A204.1 (cell line): ENCODE results near the gene OPN4.

Experiments used
- FAIRE-seq: peaks from 2 replicates; lab custom pipeline; 2012; peaks lifted over from hg19 to GRCh38; lab: Jason Lieb, UNC

The OPN4 gene

GRCh38 chr10:86662186-86663045 is 8.1 kb downstream of the OPN4 start:
- FAIRE-seq: no peak

- FAIRE-seq: no peak
Observed at GRCh38 chr10:86663046-86663345, 8.6 kb downstream of the OPN4 start.

GRCh38 chr10:86663576-86664339 is 9.4 kb downstream of the OPN4 start:
- FAIRE-seq: no peak

- no peak for FAIRE-seq
Observed at GRCh38 chr10:86664341-86665217, 10.2 kb downstream of the OPN4 start.

GRCh38 chr10:86665218-86665607 is 10.9 kb downstream of the OPN4 start:
- FAIRE-seq: no peak

DNA sequence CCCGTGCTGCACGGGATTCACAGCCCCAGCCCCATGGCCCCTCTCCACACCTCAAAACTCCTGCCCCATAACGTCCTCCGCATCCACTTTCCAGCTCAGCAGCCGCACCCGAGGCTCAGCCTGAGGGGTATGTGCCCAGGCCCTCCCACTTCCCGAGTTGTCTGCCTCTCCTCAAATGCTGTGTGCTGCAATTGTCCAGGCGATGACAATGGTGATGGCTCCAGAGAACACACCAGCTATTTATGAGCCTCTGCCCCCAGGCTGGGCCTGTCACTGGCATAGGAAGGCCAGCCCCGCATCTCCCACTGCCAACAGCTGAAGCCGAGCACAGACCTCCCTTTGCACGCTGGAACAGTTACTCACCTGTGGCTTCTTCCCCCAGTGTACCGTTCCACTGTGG is 11.5 kb downstream of the OPN4 start:
- FAIRE-seq: no peak

DNA sequence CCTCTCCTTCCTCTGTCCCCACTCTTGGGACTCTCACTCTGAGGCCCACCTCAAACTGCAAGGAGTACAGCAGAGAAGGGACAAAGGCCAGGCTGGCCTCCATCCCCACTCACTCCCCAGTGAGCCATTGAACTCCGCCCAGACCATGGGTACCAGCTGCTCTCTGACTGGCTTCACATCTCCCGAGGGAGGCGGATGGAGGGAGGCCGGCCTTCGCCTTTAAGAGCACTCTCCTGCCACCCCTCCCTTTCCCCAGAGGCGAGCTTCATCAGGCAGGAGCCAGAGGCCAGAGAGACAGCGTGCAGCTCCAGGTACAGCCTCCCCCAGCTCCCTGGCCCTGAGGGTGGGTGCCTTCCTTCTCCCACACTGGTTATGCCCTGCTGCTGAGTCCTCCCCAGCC is 12.2 kb downstream of the OPN4 start:
- no peak for FAIRE-seq

DNA sequence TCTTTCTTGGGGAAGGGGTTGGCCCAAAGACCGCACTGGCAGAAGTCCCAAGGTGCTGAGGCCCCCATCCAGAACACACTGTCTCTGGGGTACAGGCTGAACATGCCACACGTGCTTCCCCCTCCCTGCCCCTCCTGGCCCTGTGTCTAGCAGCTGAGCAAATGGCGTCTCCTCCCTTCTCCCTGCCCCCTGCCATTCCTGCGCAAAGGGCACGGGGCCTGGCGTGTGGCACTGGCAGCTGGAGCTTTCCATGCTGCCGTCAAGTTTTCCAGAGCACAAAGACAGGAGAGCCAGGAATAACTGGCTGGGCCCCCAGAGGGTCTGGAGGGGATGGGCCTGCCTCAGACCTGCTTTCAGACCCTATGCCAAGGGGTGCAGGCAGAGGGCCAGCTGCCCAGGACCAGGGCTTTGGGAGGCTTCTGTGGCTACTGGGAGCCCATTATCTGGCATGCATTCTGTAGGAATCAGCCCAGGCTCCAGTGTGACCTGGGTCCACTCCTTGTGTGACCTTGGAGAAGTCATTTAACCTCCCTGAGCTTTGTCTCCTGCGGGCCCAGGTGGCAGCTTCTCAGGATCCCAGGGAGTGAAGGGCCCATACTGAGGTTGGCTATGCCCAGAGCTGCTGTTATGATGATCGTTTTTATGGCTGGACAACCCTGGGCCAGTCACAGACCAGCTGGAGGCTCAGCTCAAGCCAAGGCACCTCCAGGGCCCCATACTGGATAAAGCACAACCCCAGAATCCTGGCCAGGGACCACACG is 13.3 kb downstream of the OPN4 start:
- FAIRE-seq: no peak

DNA sequence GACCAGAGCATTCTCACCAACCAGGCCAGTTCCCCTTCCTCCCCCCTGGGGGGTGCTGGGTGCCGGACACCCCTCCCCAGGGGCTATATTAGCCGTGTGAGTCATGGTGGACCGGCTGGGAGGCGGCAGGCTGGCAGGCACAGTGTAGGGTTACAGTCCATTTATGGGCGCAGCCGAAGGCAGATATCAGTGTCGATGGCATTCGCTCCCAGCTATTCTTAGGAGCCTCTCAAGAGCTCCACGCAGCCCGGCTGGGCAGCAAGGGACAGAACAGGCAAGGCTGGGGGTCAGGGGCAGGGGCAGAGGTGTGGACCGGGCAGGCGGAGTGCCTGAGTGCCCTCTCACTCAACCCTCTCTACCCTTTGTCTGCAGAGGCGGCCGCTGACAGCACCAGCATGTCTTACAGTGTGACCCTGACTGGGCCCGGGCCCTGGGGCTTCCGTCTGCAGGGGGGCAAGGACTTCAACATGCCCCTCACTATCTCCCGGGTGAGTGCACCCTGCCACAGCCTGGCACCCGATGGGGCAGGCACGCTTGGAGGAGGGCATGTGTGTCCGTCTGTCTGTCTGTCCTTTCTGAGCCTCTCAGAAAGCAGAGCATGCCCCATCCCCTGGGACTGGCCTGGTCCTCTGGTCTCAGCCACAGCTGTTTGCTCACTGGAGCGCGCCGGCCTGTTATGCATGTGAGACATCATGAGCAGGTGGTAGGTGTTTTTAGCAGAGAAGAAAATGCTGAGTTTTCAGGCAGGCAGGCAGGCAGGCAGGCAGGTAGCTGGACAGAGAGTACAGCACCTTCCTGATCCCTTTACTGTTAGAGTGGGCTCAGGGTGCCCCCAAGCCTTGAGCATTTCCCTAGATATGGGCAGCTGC is 14.2 kb downstream of the OPN4 start, which contains the start of gene LDB3:
Gene LDB3, plus strand, starts transcription at position 215 of the 869 bp plus-strand sequence. Its CDS starts 181 bp downstream, at position 396.
- FAIRE-seq: no peak

GRCh38 chr10:86670290-86670811 is 16.0 kb downstream of the OPN4 start:
- FAIRE-seq: no peak

GRCh38 chr10:86670876-86671275 is 16.5 kb downstream of the OPN4 start:
- no peak for FAIRE-seq

DNA sequence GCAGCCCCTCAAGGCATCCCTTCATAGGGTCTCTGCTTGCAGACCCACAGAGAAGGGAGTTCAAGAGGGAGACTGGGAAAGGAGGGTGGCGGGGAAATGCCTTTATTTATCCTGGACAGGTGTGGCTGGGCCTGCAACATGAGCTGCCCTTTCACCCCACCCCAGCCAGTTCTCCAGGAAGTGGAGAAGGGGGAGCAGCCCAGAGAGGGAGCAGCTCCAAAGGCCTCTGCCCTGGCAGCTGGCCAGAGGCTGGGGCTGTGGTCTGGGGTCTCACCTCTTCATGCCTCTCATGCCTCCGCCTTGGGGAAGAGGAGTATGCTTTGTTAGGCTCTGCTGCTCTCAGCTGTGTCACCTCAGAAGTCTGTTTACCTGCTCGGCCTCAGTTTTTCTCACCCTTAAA is 17.1 kb downstream of the OPN4 start:
- no peak for FAIRE-seq

DNA sequence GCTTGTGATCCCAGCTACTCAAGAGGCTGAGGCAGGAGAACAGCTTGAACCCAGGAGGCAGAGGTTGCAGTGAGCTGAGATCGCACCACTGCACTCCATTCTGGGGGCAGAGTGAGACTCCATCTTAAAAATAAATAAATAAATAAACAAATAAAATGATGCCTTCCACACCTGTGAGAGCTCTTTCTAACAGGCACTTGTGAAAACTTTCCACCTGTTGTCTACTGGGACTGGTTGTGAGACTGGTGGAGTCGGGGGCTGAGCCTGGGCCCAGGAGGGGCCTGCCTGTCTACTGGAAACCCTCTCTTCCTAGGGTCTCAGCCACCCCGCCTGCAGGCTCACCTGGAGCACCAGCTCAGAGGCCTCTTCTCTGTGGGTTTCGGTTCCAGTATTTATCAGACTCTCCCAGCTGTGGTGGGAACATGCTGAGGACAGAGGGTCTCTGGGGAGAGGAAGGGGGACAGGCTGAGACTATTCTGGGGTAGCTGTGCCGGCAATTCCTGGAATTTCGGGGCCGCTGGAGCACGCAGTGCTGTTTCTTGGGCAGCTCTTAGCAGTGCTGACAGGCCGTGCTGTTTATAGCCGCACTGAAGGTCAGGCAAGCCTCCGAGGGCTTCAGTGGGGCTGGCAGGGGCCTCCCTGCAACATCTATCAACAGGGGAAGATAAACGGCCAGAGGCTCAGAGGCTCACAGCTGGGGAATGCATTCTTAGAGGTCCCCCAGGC is 17.8 kb downstream of the OPN4 start:
- FAIRE-seq: no peak

- FAIRE-seq: no peak
Observed at GRCh38 chr10:86673216-86673826, 19.0 kb downstream of the OPN4 start.

DNA sequence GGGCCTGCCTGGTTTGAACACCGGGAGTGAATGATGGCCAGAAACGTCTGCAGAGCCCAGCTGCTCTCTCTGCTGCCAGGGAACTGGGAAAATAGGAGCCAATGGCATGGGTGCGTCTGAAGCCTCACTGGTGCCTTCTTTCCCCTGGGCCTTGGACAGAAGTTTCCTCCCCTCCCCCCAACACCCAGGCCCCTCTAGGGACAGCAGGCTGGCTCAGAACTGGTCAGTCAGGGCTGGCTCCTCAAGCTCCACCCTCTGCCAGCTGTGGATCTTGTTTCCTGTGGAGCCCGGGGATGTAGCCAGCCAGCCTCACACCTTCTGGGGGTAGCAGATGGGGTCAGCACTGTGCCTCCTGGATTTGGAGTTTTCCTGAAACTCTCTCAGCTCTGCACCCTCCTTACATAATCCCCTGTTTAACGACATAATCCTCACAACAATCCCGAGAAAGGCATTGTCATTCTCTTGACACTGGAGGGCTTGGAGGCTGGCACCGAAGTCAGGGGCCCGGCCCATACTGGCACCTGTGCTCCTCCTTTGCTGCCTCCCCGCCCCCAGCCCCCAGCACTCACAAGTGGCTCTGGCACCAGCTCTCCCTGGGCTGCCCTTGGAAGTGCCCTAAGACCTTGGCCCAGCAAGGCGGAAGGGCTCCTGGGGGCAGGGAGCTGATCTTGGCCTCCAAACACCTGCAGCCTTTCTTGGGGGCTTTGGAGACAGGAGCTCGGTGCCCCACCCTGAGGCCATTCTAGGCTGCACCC is 19.7 kb downstream of the OPN4 start:
- no peak for FAIRE-seq

- no peak for FAIRE-seq
Observed at GRCh38 chr10:86674912-86675311, 20.6 kb downstream of the OPN4 start.

DNA sequence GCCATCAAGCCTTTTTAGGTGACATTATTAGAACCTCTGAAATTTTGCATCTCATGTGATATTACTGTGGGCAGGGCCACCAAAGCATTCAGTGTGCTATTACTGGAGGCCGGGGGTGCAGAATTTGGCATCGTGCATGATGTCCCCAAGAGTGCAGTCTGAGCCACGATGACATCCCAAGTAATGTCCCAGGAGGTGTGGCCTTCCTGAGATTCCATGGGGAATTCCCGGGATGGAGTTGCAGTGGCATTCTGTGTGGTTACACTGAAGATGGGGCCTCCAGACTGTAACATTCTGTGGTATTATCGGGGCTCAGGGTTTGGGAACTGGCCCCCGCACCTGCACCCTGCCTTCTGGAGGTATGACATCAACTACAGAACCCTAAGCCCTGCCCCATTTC is 23.0 kb downstream of the OPN4 start:
- no peak for FAIRE-seq

- FAIRE-seq: no peak
Observed at GRCh38 chr10:86678999-86679792, 24.8 kb downstream of the OPN4 start.
